ENCODE measurements around the gene LRRC45. TPM values are rescaled to one million over a fixed set of nuclear protein-coding genes. Genes with fewer than 3 reads are reported as not detected.

LRRC45 gene
- total and polyA plus RNA-seq, 4 donors, result 8.2 to 26.4 (median 19.5) TPM

DNA sequence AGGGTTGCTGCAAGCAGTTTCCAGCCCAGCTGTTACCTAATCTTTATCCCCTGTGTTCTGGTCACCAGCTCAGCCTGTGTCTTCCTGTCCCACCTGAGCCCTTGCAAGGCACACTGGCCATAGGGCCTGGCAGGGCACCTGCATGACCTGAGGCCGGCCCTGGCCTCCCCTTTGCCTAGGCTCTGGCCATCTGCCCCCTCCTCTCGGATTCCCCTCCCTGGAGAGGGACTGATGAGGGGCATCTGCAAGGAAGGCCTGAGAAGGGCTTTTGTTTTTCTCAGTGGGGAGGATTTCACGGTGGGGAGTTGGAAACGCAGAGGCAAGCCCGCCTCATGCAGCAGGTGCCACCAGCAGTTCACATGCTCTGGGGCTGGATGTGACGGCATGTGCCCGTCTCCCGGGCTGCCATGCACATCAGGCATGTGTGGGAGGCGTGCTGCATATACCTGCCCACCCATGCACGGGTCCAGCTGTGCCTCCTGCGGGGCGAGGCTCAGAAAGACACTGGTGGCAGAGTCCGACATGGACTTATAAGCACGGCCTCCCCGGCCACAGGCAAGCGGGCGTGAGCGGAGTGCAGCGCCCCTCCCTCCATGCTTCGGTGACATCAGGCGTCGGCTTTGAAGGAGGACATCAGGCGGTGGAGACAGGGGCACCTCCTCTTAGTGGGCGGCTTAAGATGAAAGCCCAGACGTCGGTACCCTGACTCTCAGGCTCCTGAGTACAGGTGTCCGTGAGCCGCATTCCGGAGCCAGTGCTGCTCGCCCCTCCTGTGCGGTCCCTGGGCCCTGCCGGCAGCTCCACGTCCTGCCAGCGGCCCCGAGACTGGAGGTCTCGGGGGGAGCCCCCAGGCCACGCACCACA, 29.1 kb upstream of the LRRC45 start:
- H3K4me1 ChIP-seq (ENCODE audit: control insufficient read depth, insufficient read depth, low read length), result peaks cover 62% of the 10 kb centered on the region
- H3K27ac ChIP-seq (ENCODE audit: low read depth, low read length), result no peak overlapping the region
- no peaks in the 10 kb centered on the region for H3K27me3 ChIP-seq (ENCODE audit: control insufficient read depth, insufficient read depth, low read length)
- DNase-seq (ENCODE audit: low read depth in 4 of 6, low spot score in 6 of 6), result no peak
- H3K36me3 ChIP-seq (ENCODE audit: control insufficient read depth, insufficient read depth, low read length), result peaks cover 85% of the 10 kb centered on the region
- 79% methylated on average over 36 of the region's 37 CpGs for WGBS (ENCODE audit: insufficient coverage)
- no peaks in the 10 kb centered on the region for H3K9me3 ChIP-seq (ENCODE audit: control insufficient read depth, insufficient read depth, low read length)
- no peak overlapping the region for H3K4me3 ChIP-seq (ENCODE audit: low read depth, low read length)

DNA sequence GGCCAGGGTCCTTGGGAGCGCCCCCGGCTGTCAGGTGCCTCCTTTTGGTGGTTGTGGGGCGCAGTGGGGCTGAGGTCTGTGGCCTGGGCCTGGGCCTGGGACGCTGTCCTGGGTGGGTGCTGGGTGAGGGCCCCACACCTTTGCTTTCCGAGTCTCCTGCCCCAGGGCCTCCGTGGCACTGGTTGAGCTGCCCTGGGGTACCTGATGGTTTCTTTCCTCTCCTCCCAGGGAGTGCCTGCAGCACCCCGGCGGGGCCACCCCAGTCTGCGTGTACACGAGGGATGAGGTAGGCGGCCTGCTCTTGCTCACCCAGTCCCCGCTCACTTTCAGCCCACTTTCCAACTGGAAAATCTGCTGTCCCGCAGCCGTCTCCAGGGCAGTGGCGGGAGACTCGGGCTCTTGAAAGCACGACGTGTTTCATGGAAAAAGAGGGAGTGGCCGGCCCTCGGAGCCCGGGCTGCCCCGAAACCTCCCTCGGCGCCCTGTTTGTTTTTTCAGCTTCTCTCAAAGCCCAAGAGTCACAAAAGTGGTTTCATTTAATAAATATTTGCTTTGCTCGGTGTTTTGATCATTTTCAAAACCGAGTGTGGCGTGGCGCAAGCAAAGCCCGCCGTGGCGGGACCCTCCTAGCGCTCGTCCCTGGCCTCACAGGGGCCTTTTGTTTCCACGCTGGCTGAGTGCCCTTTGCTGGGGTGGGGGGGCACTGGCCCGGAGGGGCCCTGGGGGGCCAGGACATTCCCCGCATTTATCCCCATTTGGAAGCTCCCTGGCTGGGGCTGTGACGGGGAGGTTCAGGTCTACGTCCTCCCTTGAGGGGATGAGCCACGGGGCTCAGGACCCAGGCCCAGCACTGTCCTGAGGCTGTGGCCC, 28.3 kb upstream of the LRRC45 start:
- no peak overlapping the region for H3K4me3 ChIP-seq (ENCODE audit: low read depth, low read length)
- WGBS (ENCODE audit: insufficient coverage), result 47% methylated on average over 33 of the region's 39 CpGs

DNA sequence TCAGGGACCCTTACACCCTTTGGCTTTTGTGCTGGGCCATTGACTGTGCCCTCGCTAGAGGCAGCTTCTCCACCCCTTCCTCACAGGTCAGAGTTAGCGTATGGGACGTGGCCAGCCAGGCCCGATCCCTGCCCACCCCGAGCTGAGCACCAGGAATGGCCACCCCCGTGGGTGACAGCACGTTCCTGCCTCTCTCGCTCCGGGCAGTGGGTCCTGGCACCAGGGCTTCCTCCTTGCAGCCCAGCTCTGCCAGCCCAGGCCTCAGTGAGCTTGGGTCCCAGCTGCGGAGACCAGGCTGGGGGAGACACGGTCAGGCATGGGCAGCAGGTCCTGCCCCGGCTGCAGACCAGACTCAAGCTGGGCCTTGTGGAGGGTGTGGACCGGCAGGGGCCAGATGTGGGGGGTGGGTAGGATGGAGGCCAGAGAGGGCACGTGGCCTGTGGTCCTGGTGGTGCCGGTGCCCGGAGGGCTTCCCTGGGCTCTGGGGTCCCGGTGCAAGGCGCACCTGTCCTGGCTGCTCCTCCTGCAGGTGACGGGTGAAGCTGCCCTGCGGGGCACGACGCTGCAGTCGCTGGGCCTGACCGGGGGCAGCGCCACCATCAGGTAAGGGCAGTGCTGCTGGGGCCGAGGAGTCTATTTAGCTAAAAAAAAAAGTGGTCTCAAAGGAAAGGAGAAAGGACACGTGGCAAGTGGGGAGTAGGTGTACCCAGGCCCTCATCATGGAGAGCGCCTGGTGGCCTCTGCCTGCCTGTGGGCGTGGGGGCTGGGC, 27.5 kb upstream of the LRRC45 start:
- Histone ChIP-seq H3K4me3 (ENCODE audit: low read depth, low read length) (no peak overlapping the region), H3K27me3 (ENCODE audit: control insufficient read depth, insufficient read depth, low read length) (no peaks in the 10 kb centered on the region), H3K36me3 (ENCODE audit: control insufficient read depth, insufficient read depth, low read length) (peaks cover 84% of the 10 kb centered on the region), H3K9me3 (ENCODE audit: control insufficient read depth, insufficient read depth, low read length) (no peaks in the 10 kb centered on the region), H3K4me1 (ENCODE audit: control insufficient read depth, insufficient read depth, low read length) (peaks cover 66% of the 10 kb centered on the region), H3K27ac (ENCODE audit: low read depth, low read length) (peak overlapping the region; percentile 35)
- 86% methylated on average over 28 of the region's 29 CpGs for WGBS (ENCODE audit: insufficient coverage)
- no peak for DNase-seq (ENCODE audit: low read depth in 4 of 6, low spot score in 6 of 6)

More for the DNA sequence above, 28.3 kb upstream of the LRRC45 start:
- peaks cover 63% of the 10 kb centered on the region for H3K4me1 ChIP-seq (ENCODE audit: control insufficient read depth, insufficient read depth, low read length)
- H3K27me3 ChIP-seq (ENCODE audit: control insufficient read depth, insufficient read depth, low read length), result no peaks in the 10 kb centered on the region
- H3K36me3 ChIP-seq (ENCODE audit: control insufficient read depth, insufficient read depth, low read length), result peaks cover 84% of the 10 kb centered on the region
- peak overlapping the region; percentile 57 for H3K27ac ChIP-seq (ENCODE audit: low read depth, low read length)
- peak in 1 of 6 donors; percentile 52 for DNase-seq (ENCODE audit: low read depth in 4 of 6, low spot score in 6 of 6)
- no peaks in the 10 kb centered on the region for H3K9me3 ChIP-seq (ENCODE audit: control insufficient read depth, insufficient read depth, low read length)

- Histone ChIP-seq H3K36me3 (ENCODE audit: control insufficient read depth, insufficient read depth, low read length) (peaks cover 84% of the 10 kb centered on the region), H3K27me3 (ENCODE audit: control insufficient read depth, insufficient read depth, low read length) (no peaks in the 10 kb centered on the region), H3K9me3 (ENCODE audit: control insufficient read depth, insufficient read depth, low read length) (no peaks in the 10 kb centered on the region), H3K4me3 (ENCODE audit: low read depth, low read length) (no peak overlapping the region), H3K27ac (ENCODE audit: low read depth, low read length) (no peak overlapping the region), H3K4me1 (ENCODE audit: control insufficient read depth, insufficient read depth, low read length) (peaks cover 66% of the 10 kb centered on the region)
- DNase-seq (ENCODE audit: low read depth in 4 of 6, low spot score in 6 of 6), result no peak
- WGBS (ENCODE audit: insufficient coverage), result 88% methylated on average over 26 of the region's 28 CpGs
Observed at GRCh38 chr17:81996232-81996756, 26.8 kb upstream of the LRRC45 start.

DNA sequence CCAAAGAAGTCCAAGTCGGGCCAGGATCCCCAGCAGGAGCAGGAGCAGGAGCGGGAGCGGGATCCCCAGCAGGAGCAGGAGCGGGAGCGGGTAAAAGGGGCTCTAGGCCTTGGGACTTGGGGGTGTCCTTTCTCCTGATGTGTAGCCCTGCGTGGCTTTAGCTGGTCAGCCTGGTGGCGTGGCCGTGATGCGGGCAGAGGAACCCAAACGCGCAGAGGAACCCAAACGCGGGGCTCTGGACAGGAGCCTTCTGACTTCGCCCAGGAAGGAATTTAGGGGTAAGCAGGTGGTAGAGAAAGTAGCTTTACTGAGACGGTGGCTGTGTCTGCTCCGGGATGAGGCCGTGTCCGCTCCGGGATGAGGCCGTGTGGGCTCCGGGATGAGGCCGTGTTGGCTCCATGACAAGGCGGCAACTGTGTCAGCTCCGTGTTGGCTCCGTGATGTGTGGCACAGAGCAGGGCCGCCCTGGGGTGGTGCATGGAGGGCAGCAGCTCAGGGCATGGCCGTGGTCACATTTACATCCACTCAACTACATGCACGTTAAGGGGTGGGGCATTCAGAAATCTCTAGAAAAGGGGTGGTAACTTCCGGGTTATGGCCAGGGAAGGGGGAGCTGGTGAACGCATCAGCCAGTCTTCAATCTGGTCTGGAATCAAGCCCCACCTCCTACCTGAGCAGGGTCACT, 26.2 kb upstream of the LRRC45 start:
- Histone ChIP-seq H3K9me3 (ENCODE audit: control insufficient read depth, insufficient read depth, low read length) (no peaks in the 10 kb centered on the region), H3K27me3 (ENCODE audit: control insufficient read depth, insufficient read depth, low read length) (no peaks in the 10 kb centered on the region), H3K4me1 (ENCODE audit: control insufficient read depth, insufficient read depth, low read length) (peaks cover 65% of the 10 kb centered on the region), H3K4me3 (ENCODE audit: low read depth, low read length) (no peak overlapping the region), H3K36me3 (ENCODE audit: control insufficient read depth, insufficient read depth, low read length) (peaks cover 82% of the 10 kb centered on the region), H3K27ac (ENCODE audit: low read depth, low read length) (no peak overlapping the region)
- 94% methylated on average over 20 of the region's 30 CpGs for WGBS (ENCODE audit: insufficient coverage)
- DNase-seq (ENCODE audit: low read depth in 4 of 6, low spot score in 6 of 6), result no peak

DNA sequence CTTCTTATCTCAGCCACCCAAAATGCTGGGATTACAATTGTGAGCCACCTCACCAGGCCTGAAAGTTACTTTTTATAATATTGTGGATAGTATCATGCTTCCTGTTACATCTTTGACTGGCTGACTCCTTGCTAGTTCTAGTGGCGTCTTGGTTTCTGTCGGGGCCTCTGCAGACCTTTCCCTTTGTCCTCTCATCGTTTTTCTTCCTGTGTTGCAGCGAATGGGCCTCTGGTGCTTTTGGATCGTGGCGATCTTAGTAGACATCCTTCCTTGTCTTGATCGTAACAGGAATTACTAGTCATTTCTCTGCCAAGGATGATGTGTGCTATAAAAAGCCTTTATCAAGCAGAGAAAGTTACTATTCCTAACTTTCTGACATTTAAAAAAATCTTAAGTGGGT, 24.9 kb upstream of the LRRC45 start:
- no peak for DNase-seq (ENCODE audit: low read depth in 4 of 6, low spot score in 6 of 6)
- no peak overlapping the region for H3K4me3 ChIP-seq (ENCODE audit: low read depth, low read length)
- H3K36me3 ChIP-seq (ENCODE audit: control insufficient read depth, insufficient read depth, low read length), result peaks cover 72% of the 10 kb centered on the region
- H3K4me1 ChIP-seq (ENCODE audit: control insufficient read depth, insufficient read depth, low read length), result peaks cover 53% of the 10 kb centered on the region
- no peaks in the 10 kb centered on the region for H3K27me3 ChIP-seq (ENCODE audit: control insufficient read depth, insufficient read depth, low read length)
- WGBS (ENCODE audit: insufficient coverage), result 83% methylated on average over 2 of the region's 7 CpGs
- no peak overlapping the region for H3K27ac ChIP-seq (ENCODE audit: low read depth, low read length)
- no peaks in the 10 kb centered on the region for H3K9me3 ChIP-seq (ENCODE audit: control insufficient read depth, insufficient read depth, low read length)

GRCh38 chr17:81998691-81999438, 24.2 kb upstream of the LRRC45 start:
- no peaks in the 10 kb centered on the region for H3K9me3 ChIP-seq (ENCODE audit: control insufficient read depth, insufficient read depth, low read length)
- peaks cover 72% of the 10 kb centered on the region for H3K36me3 ChIP-seq (ENCODE audit: control insufficient read depth, insufficient read depth, low read length)
- H3K27me3 ChIP-seq (ENCODE audit: control insufficient read depth, insufficient read depth, low read length), result no peaks in the 10 kb centered on the region
- H3K27ac ChIP-seq (ENCODE audit: low read depth, low read length), result no peak overlapping the region
- H3K4me3 ChIP-seq (ENCODE audit: low read depth, low read length), result no peak overlapping the region
- DNase-seq (ENCODE audit: low read depth in 4 of 6, low spot score in 6 of 6), result no peak
- WGBS (ENCODE audit: insufficient coverage), result 86% methylated on average over 12 of the region's 14 CpGs
- H3K4me1 ChIP-seq (ENCODE audit: control insufficient read depth, insufficient read depth, low read length), result peaks cover 53% of the 10 kb centered on the region

DNA sequence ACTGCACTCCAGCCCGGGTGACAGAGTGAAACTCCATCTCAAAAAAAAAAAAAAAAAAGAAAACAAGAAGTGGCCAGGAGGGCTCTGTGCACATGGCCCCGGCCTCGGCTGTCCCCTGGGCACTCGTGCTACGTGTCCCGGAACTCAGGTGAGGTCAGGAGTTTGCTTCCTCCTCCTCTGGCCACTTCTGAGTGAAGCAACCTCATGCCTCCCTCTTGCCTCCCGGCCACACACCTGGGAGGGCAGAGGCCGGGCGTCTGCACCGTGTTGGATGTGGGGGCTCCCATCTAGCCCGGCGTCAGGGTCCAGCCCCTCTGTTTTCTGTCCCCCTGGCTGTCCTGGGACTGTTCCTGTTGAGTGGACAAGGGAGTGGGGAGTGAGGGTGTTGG, 23.5 kb upstream of the LRRC45 start:
- H3K9me3 ChIP-seq (ENCODE audit: control insufficient read depth, insufficient read depth, low read length), result no peaks in the 10 kb centered on the region
- no peak for DNase-seq (ENCODE audit: low read depth in 4 of 6, low spot score in 6 of 6)
- H3K4me1 ChIP-seq (ENCODE audit: control insufficient read depth, insufficient read depth, low read length), result peaks cover 53% of the 10 kb centered on the region
- H3K4me3 ChIP-seq (ENCODE audit: low read depth, low read length), result no peak overlapping the region
- no peak overlapping the region for H3K27ac ChIP-seq (ENCODE audit: low read depth, low read length)
- H3K36me3 ChIP-seq (ENCODE audit: control insufficient read depth, insufficient read depth, low read length), result peaks cover 72% of the 10 kb centered on the region
- 98% methylated on average over 7 of the region's 12 CpGs for WGBS (ENCODE audit: insufficient coverage)
- H3K27me3 ChIP-seq (ENCODE audit: control insufficient read depth, insufficient read depth, low read length), result no peaks in the 10 kb centered on the region
